SH-SY5Y (cell line): ENCODE measurements around the gene CDC42EP3.

Experiments used
- GATA2 ChIP-seq: IDR thresholded peaks from 2 replicates; pipeline ENCODE4 v1.6.1; 2011; ENCODE audit warnings: mild to moderate bottlenecking, low read depth, low read length
- GATA3 ChIP-seq: IDR thresholded peaks from 2 replicates; pipeline ENCODE4 v1.6.1; 2011; ENCODE audit warnings: low read depth, mild to moderate bottlenecking, low read length, moderate library complexity

GRCh38 chr2:37641582-37642171, 29.8 kb downstream of the CDC42EP3 start:
- TF ChIP-seq GATA3 (peak; percentile 93), GATA2 (peak; percentile 96)
